Measurements from ENCODE around the gene EIF3D.

DNA sequence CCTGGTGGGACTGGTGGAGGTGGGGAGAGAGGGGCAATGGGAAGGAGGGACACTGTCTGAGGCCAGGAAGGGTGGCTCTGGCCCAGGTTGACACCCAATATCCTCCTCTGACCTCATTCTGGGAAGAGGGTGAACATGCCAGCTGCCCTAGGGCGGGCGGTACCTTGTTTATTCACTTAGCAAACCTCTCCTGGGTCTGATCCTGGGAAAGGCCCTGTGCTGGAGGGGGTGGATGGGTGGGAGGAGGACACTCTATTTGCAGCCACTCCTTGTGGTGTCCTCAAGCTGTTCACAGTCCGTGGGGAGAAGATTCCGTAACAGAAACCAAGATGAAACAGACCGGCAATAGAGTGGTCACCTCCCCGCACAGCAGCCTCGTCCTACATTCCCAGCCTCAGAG is 49.7 kb upstream of the EIF3D start:
- TF ChIP-seq, protein P1, sequence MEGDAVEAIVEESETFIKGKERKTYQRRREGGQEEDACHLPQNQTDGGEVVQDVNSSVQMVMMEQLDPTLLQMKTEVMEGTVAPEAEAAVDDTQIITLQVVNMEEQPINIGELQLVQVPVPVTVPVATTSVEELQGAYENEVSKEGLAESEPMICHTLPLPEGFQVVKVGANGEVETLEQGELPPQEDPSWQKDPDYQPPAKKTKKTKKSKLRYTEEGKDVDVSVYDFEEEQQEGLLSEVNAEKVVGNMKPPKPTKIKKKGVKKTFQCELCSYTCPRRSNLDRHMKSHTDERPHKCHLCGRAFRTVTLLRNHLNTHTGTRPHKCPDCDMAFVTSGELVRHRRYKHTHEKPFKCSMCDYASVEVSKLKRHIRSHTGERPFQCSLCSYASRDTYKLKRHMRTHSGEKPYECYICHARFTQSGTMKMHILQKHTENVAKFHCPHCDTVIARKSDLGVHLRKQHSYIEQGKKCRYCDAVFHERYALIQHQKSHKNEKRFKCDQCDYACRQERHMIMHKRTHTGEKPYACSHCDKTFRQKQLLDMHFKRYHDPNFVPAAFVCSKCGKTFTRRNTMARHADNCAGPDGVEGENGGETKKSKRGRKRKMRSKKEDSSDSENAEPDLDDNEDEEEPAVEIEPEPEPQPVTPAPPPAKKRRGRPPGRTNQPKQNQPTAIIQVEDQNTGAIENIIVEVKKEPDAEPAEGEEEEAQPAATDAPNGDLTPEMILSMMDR (IDR thresholded peaks at IDR 0.05), result no peak
- TF ChIP-seq, protein P2, sequence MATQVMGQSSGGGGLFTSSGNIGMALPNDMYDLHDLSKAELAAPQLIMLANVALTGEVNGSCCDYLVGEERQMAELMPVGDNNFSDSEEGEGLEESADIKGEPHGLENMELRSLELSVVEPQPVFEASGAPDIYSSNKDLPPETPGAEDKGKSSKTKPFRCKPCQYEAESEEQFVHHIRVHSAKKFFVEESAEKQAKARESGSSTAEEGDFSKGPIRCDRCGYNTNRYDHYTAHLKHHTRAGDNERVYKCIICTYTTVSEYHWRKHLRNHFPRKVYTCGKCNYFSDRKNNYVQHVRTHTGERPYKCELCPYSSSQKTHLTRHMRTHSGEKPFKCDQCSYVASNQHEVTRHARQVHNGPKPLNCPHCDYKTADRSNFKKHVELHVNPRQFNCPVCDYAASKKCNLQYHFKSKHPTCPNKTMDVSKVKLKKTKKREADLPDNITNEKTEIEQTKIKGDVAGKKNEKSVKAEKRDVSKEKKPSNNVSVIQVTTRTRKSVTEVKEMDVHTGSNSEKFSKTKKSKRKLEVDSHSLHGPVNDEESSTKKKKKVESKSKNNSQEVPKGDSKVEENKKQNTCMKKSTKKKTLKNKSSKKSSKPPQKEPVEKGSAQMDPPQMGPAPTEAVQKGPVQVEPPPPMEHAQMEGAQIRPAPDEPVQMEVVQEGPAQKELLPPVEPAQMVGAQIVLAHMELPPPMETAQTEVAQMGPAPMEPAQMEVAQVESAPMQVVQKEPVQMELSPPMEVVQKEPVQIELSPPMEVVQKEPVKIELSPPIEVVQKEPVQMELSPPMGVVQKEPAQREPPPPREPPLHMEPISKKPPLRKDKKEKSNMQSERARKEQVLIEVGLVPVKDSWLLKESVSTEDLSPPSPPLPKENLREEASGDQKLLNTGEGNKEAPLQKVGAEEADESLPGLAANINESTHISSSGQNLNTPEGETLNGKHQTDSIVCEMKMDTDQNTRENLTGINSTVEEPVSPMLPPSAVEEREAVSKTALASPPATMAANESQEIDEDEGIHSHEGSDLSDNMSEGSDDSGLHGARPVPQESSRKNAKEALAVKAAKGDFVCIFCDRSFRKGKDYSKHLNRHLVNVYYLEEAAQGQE (IDR thresholded peaks at IDR 0.05; ENCODE audit: insufficient read depth in 1 of 2, low read depth in 2 of 2, low read length in 1 of 2), result no peak
- TF ChIP-seq POLR2AphosphoS5 (IDR thresholded peaks at IDR 0.05; ENCODE audit: low read depth, low read length) (no peak), SIN3A (IDR thresholded peaks at IDR 0.05; ENCODE audit: borderline replicate concordance, insufficient read depth, low read depth, low read length) (no peak)

Data from Panc1 (cell line).